Endodermal cell (in vitro differentiated cells): ENCODE measurements around the gene ROR2. TPM values are rescaled to one million over a fixed set of nuclear protein-coding genes. Genes with fewer than 3 reads are reported as not detected.

Source experiments
- DNase-seq: peaks from one replicate; pipeline ENCODE4 v3.0.0-alpha.2; 2017
- H3K27ac ChIP-seq: 2 replicates; pipeline ENCODE4 v1.5.1; 2013; ENCODE audit warnings: mild to moderate bottlenecking, low read depth, low read length, moderate library complexity
- H3K27me3 ChIP-seq: 2 replicates; pipeline ENCODE4 v1.6.1; 2013; ENCODE audit warnings: mild to moderate bottlenecking, low read length, moderate library complexity; ENCODE audit not compliant: insufficient read depth, control insufficient read depth, poor library complexity, severe bottlenecking
- H3K36me3 ChIP-seq: 2 replicates; pipeline ENCODE4 v1.7.0; 2013; ENCODE audit warnings: mild to moderate bottlenecking, low read length, moderate library complexity; ENCODE audit not compliant: control insufficient read depth, insufficient read depth
- H3K4me1 ChIP-seq: one replicate; pipeline ENCODE4 v1.7.0; 2013; ENCODE audit warnings: low read length; ENCODE audit not compliant: control insufficient read depth, insufficient read depth
- H3K4me3 ChIP-seq: 2 replicates; pipeline ENCODE4 v1.5.1; 2013; ENCODE audit warnings: mild to moderate bottlenecking, low read length, moderate library complexity
- H3K9ac ChIP-seq: 2 replicates; pipeline ENCODE4 v1.6.1; 2013; ENCODE audit warnings: mild to moderate bottlenecking, low read length, moderate library complexity; ENCODE audit not compliant: poor library complexity, severe bottlenecking; ENCODE audit errors: extremely low read depth
- H3K9me3 ChIP-seq: 2 replicates; pipeline ENCODE4 v1.6.1; 2013; ENCODE audit warnings: mild to moderate bottlenecking, low read length, moderate library complexity; ENCODE audit not compliant: control insufficient read depth
- H3K27ac Mint-ChIP-seq: 2 replicates; pipeline ENCODE4 v1.8.0; 2020; ENCODE audit warnings: mixed read lengths
- H3K27me3 Mint-ChIP-seq: 2 replicates; pipeline ENCODE4 v1.8.0; 2021; ENCODE audit warnings: mild to moderate bottlenecking, mixed read lengths; ENCODE audit not compliant: insufficient read depth
- H3K36me3 Mint-ChIP-seq: 2 replicates; pipeline ENCODE4 v1.8.0; 2020; ENCODE audit warnings: low read depth, mixed read lengths
- H3K4me1 Mint-ChIP-seq: 2 replicates; pipeline ENCODE4 v1.8.0; 2020; ENCODE audit warnings: mixed read lengths
- H3K4me3 Mint-ChIP-seq: 2 replicates; pipeline ENCODE4 v1.8.0; 2020; ENCODE audit warnings: mild to moderate bottlenecking, moderate library complexity, mixed read lengths
- H3K9me3 Mint-ChIP-seq: 2 replicates; pipeline ENCODE4 v1.8.0; 2020; ENCODE audit warnings: mild to moderate bottlenecking, mixed read lengths
- CTCF ChIP-seq: fragments of 200-600 bp; sonication (generic); conservative IDR thresholded peaks from 2 replicates; pipeline ENCODE4 v1.5.0; 2021; ENCODE audit warnings: antibody characterized with exemption, mild to moderate bottlenecking
- WGBS, 2 experiments: methylation state at CpG; one replicate each; pipeline versions ENCODE4 v1.1.5 to v1.1.7; 2013; ENCODE audit warnings: missing lambda C conversion rate in 2 of 2, mixed read lengths in 1 of 2; ENCODE audit not compliant: insufficient coverage in 1 of 2, insufficient read length in 1 of 2; 5-methylcytosine and 5-hydroxymethylcytosine counted together
- total RNA-seq, 2 donors: library from RNA; stranded (reverse); fragmentation: NEBNext Ultra II Directional in 1 of 2; extraction: Animal tissue kit (Norgen Biotek cat#: 25700) in 1 of 2; gene quantifications; 2 replicates in 1 of 2; 3 replicates in 1 of 2; pipeline ENCODE4 v1.2.1, GENCODE V29; 2021

ROR2 gene
- total RNA-seq, 2 donors from 2014 or later, result 104 to 160 TPM

- Mint-ChIP-seq H3K27me3 (no peaks in the 10 kb centered on the region), H3K9me3 (no peaks in the 10 kb centered on the region), H3K27ac (no peak overlapping the region), H3K4me3 (no peak overlapping the region), H3K36me3 (peaks cover 73% of the 10 kb centered on the region), H3K4me1 (no peaks in the 10 kb centered on the region)
- H3K4me1 ChIP-seq, result no peaks in the 10 kb centered on the region
- 97% methylated on average over 26 to 45 of the region's 46 CpGs for WGBS, 2 experiments
- no peak overlapping the region for H3K4me3 ChIP-seq
- peaks cover 96% of the 10 kb centered on the region for H3K36me3 ChIP-seq
- DNase-seq, result no peak
- H3K27ac ChIP-seq, result no peak overlapping the region
- no peaks in the 10 kb centered on the region for H3K9me3 ChIP-seq
- no peak for TF ChIP-seq CTCF
- H3K9ac ChIP-seq, result no peak overlapping the region
- no peaks in the 10 kb centered on the region for H3K27me3 ChIP-seq
These were observed 216.9 kb downstream of the ROR2 start for GRCh38 chr9:91733006-91733624.

- Histone ChIP-seq H3K27me3 (no peaks in the 10 kb centered on the region), H3K27ac (no peak overlapping the region), H3K4me3 (no peak overlapping the region), H3K9me3 (no peaks in the 10 kb centered on the region), H3K9ac (no peak overlapping the region), H3K4me1 (no peaks in the 10 kb centered on the region), H3K36me3 (peaks cover 96% of the 10 kb centered on the region)
- Mint-ChIP-seq H3K4me3 (no peak overlapping the region), H3K36me3 (peaks cover 76% of the 10 kb centered on the region), H3K4me1 (no peaks in the 10 kb centered on the region), H3K9me3 (no peaks in the 10 kb centered on the region), H3K27me3 (no peaks in the 10 kb centered on the region), H3K27ac (no peak overlapping the region)
- WGBS, 2 experiments, result 91% methylated on average over 15 to 21 of the region's 21 CpGs
- no peak for DNase-seq
- TF ChIP-seq CTCF, result no peak
These were observed 217.6 kb downstream of the ROR2 start for GRCh38 chr9:91732187-91733005.

GRCh38 chr9:91730806-91731205, 219.2 kb downstream of the ROR2 start:
- WGBS, 2 experiments, result 89 to 90% methylated on average over 14 to 15 of the region's 15 CpGs
- Mint-ChIP-seq H3K27me3 (no peaks in the 10 kb centered on the region), H3K27ac (peak overlapping the region; percentile 30)

More at GRCh38 chr9:91730806-91731205, 219.2 kb downstream of the ROR2 start:
- H3K27ac ChIP-seq, result no peak overlapping the region
- no peak for DNase-seq
- H3K9ac ChIP-seq, result no peak overlapping the region
- H3K4me3 ChIP-seq, result no peak overlapping the region
- no peak for TF ChIP-seq CTCF
- no peaks in the 10 kb centered on the region for H3K9me3 ChIP-seq
- no peaks in the 10 kb centered on the region for H3K4me1 Mint-ChIP-seq
- H3K9me3 Mint-ChIP-seq, result no peaks in the 10 kb centered on the region
- peaks cover 96% of the 10 kb centered on the region for H3K36me3 ChIP-seq
- no peak overlapping the region for H3K4me3 Mint-ChIP-seq
- H3K4me1 ChIP-seq, result no peaks in the 10 kb centered on the region
- no peaks in the 10 kb centered on the region for H3K27me3 ChIP-seq
- peaks cover 76% of the 10 kb centered on the region for H3K36me3 Mint-ChIP-seq
